Measurements from ENCODE around the gene TMBIM1. TPM values are rescaled to one million over a fixed set of nuclear protein-coding genes. Genes with fewer than 3 reads are reported as not detected.
A peak's percentile ranks its signal among the peaks of the same experiment; 100 is the strongest.
"Not testable (repeated sequence)": the region's sequence is repeated elsewhere in the genome, so short reads cannot be mapped to it uniquely, and the experiment has no call there.

The TMBIM1 gene
- total RNA-seq, 2 experiments from 2014 or later: 51.1 to 54.0 TPM

- ATAC-seq: no peak
- Mint-ChIP-seq H3K27me3 (no peaks in the 10 kb centered on the region), H3K4me3 (no peak overlapping the region), H3K9me3 (ENCODE audit: low read depth) (no peaks in the 10 kb centered on the region), H3K36me3 (ENCODE audit: low read depth) (peaks cover 50% of the 10 kb centered on the region), H3K27ac (peak overlapping the region; percentile 37), H3K4me1 (peaks cover 10% of the 10 kb centered on the region)
- DNase-seq: no peak
- ChIA-PET CTCF (interaction anchor here (0.6 to 7.4 kb wide), 2 partner anchors 10 to 57 kb away, joined by 4 to 205 read pairs; partner anchors contain the start of gene TMBIM1), POLR2A (no interaction called here)
- intact Hi-C loops (cut with DNase I, micrococcal nuclease): no loop called here
These were observed 15.1 kb downstream of the TMBIM1 start for GRCh38 chr2:218276986-218277755.

GRCh38 chr2:218275371-218276072 is 16.8 kb downstream of the TMBIM1 start:
- Mint-ChIP-seq H3K27me3 (no peaks in the 10 kb centered on the region), H3K4me1 (peaks cover 20% of the 10 kb centered on the region), H3K27ac (no peak overlapping the region), H3K9me3 (ENCODE audit: low read depth) (no peaks in the 10 kb centered on the region), H3K4me3 (no peak overlapping the region), H3K36me3 (ENCODE audit: low read depth) (peaks cover 49% of the 10 kb centered on the region)
- intact Hi-C loops (cut with DNase I, micrococcal nuclease): no loop called here
- DNase-seq (no peak), ATAC-seq (no peak)
- CTCF ChIA-PET: interaction anchor here (0.8 to 7.4 kb wide), 9 partner anchors 12 to 118 kb away, joined by 3 to 205 read pairs (median 4); partner anchors contain the start of genes CATIP and TMBIM1
- POLR2A ChIA-PET: interaction anchor here (0.6 to 1.4 kb wide), 4 partner anchors 10 to 236 kb away, joined by 3 to 4 read pairs (median 3); no protein-coding TSS in a partner anchor

GRCh38 chr2:218274586-218274985 is 17.7 kb downstream of the TMBIM1 start:
- no peaks in the 10 kb centered on the region for H3K27me3 Mint-ChIP-seq
- ChIA-PET CTCF (interaction anchor here (0.8 to 7.4 kb wide), 7 partner anchors 13 to 119 kb away, joined by 3 to 205 read pairs (median 4); partner anchors contain the start of genes CATIP and TMBIM1), POLR2A (interaction anchor here (1.1 to 1.3 kb wide), 2 partner anchors 11 to 12 kb away, joined by 3 to 4 read pairs; no protein-coding TSS in a partner anchor)
- intact Hi-C loops (cut with DNase I, micrococcal nuclease): loop anchor here (5.0 kb wide), 2 partner anchors 1113 to 1862 kb away; partner anchors contain the start of genes DNPEP (in 1 of the 2) and SMARCAL1 (in 1 of the 2)
- no peak overlapping the region for H3K4me3 Mint-ChIP-seq
- no peaks in the 10 kb centered on the region for H3K9me3 Mint-ChIP-seq (ENCODE audit: low read depth)
- no peak overlapping the region for H3K27ac Mint-ChIP-seq
- no peak for DNase-seq
- peaks cover 41% of the 10 kb centered on the region for H3K36me3 Mint-ChIP-seq (ENCODE audit: low read depth)
- no peak for ATAC-seq
- peaks cover 20% of the 10 kb centered on the region for H3K4me1 Mint-ChIP-seq

- no peaks in the 10 kb centered on the region for H3K27me3 Mint-ChIP-seq
- intact Hi-C loops (cut with DNase I, micrococcal nuclease): loop anchor here (5.0 kb wide), 2 partner anchors 1113 to 1862 kb away; partner anchors contain the start of genes DNPEP (in 1 of the 2) and SMARCAL1 (in 1 of the 2)
- POLR2A ChIA-PET: interaction anchor here (0.8 kb wide), 1 partner anchor 13 kb away, joined by 3 read pairs; no protein-coding TSS in a partner anchor
- peaks cover 26% of the 10 kb centered on the region for H3K4me1 Mint-ChIP-seq
- peaks cover 46% of the 10 kb centered on the region for H3K36me3 Mint-ChIP-seq (ENCODE audit: low read depth)
- ATAC-seq (no peak), DNase-seq (no peak)
- peak overlapping the region; percentile 43 for H3K27ac Mint-ChIP-seq
- no peak overlapping the region for H3K4me3 Mint-ChIP-seq
- CTCF ChIA-PET: interaction anchor here (1.1 to 7.4 kb wide), 8 partner anchors 10 to 574 kb away, joined by 3 to 205 read pairs (median 6); partner anchors contain the start of genes CATIP and TMBIM1
- no peaks in the 10 kb centered on the region for H3K9me3 Mint-ChIP-seq (ENCODE audit: low read depth)
These were observed 18.4 kb downstream of the TMBIM1 start for GRCh38 chr2:218273908-218274249.

- ChIA-PET POLR2A (interaction anchor here (0.8 kb wide), 1 partner anchor 14 kb away, joined by 3 read pairs; no protein-coding TSS in a partner anchor), CTCF (interaction anchor here (0.8 to 7.4 kb wide), 13 partner anchors 10 to 574 kb away, joined by 3 to 205 read pairs (median 4); partner anchors contain the start of genes CATIP and TMBIM1)
- H3K4me3 Mint-ChIP-seq; H3K9me3 Mint-ChIP-seq (ENCODE audit: low read depth); DNase-seq; ATAC-seq; H3K27me3 Mint-ChIP-seq: not testable (repeated sequence)
- Mint-ChIP-seq H3K4me1 (peaks cover 26% of the 10 kb centered on the region), H3K27ac (peak overlapping the region; percentile 43), H3K36me3 (ENCODE audit: low read depth) (peaks cover 44% of the 10 kb centered on the region)
- intact Hi-C loops (cut with DNase I, micrococcal nuclease): loop anchor here (5.0 kb wide), 2 partner anchors 1114 to 1861 kb away; partner anchors contain the start of genes DNPEP (in 1 of the 2) and SMARCAL1 (in 1 of the 2)
These were observed 18.9 kb downstream of the TMBIM1 start for GRCh38 chr2:218273214-218273907.

GRCh38 chr2:218272531-218273212 is 19.6 kb downstream of the TMBIM1 start:
- peak; percentile 21 for ATAC-seq
- Mint-ChIP-seq H3K36me3 (ENCODE audit: low read depth) (peaks cover 42% of the 10 kb centered on the region), H3K27ac (no peak overlapping the region), H3K27me3 (no peaks in the 10 kb centered on the region), H3K4me3 (no peak overlapping the region), H3K9me3 (ENCODE audit: low read depth) (no peaks in the 10 kb centered on the region), H3K4me1 (peaks cover 28% of the 10 kb centered on the region)
- peak; percentile 88 for DNase-seq
- intact Hi-C loops (cut with DNase I, micrococcal nuclease): loop anchor here (1.0 to 5.0 kb wide), 3 partner anchors 84 to 1860 kb away; partner anchors contain the start of genes CATIP (in 1 of the 2), DNPEP (in 1 of the 2) and SMARCAL1 (in 1 of the 2)
- POLR2A ChIA-PET: interaction anchor here (0.7 kb wide), 1 partner anchor 12 kb away, joined by 3 read pairs; no protein-coding TSS in a partner anchor
- CTCF ChIA-PET: interaction anchor here (0.6 to 7.4 kb wide), 18 partner anchors 9 to 575 kb away, joined by 3 to 205 read pairs (median 6); partner anchors contain the start of genes CATIP and TMBIM1

- no peaks in the 10 kb centered on the region for H3K9me3 Mint-ChIP-seq (ENCODE audit: low read depth)
- POLR2A ChIA-PET: interaction anchor here (0.6 to 2.3 kb wide), 4 partner anchors 12 to 85 kb away, joined by 3 to 24 read pairs (median 6); no protein-coding TSS in a partner anchor
- CTCF ChIA-PET: interaction anchor here (0.6 to 7.4 kb wide), 24 partner anchors 11 to 593 kb away, joined by 3 to 205 read pairs (median 4); partner anchors contain the start of genes CATIP, GPBAR1 and TMBIM1
- peaks cover 34% of the 10 kb centered on the region for H3K4me1 Mint-ChIP-seq
- H3K36me3 Mint-ChIP-seq (ENCODE audit: low read depth): peaks cover 43% of the 10 kb centered on the region
- DNase-seq: no peak
- peak overlapping the region; percentile 88 for H3K4me3 Mint-ChIP-seq
- no peaks in the 10 kb centered on the region for H3K27me3 Mint-ChIP-seq
- peak overlapping the region; percentile 3 for H3K27ac Mint-ChIP-seq
- ATAC-seq: no peak
- intact Hi-C loops (cut with DNase I, micrococcal nuclease): loop anchor here (1.0 to 5.0 kb wide), 6 partner anchors 84 to 1860 kb away; partner anchors contain the start of genes BCS1L (in 1 of the 2), CATIP (in 1 of the 2), DNPEP (in 1 of the 2) and GMPPA (in 1 of the 2)
These were observed 20.3 kb downstream of the TMBIM1 start for GRCh38 chr2:218271865-218272530.

GRCh38 chr2:218271487-218271797 is 20.9 kb downstream of the TMBIM1 start:
- intact Hi-C loops (cut with DNase I, micrococcal nuclease): loop anchor here (2.0 to 5.0 kb wide), 5 partner anchors 387 to 1859 kb away; partner anchors contain the start of genes BCS1L (in 1 of the 2), DNPEP (in 1 of the 2), GMPPA (in 1 of the 2) and SMARCAL1 (in 1 of the 2)
- ChIA-PET POLR2A (interaction anchor here (0.6 to 2.3 kb wide), 3 partner anchors 15 to 85 kb away, joined by 3 to 24 read pairs (median 9); no protein-coding TSS in a partner anchor), CTCF (interaction anchor here (0.6 to 7.4 kb wide), 19 partner anchors 10 to 593 kb away, joined by 3 to 205 read pairs (median 4); partner anchors contain the start of genes CATIP, GPBAR1 and TMBIM1)
- peaks cover 34% of the 10 kb centered on the region for H3K4me1 Mint-ChIP-seq
- no peaks in the 10 kb centered on the region for H3K9me3 Mint-ChIP-seq (ENCODE audit: low read depth)
- peaks cover 38% of the 10 kb centered on the region for H3K36me3 Mint-ChIP-seq (ENCODE audit: low read depth)
- H3K27me3 Mint-ChIP-seq: no peaks in the 10 kb centered on the region
- H3K27ac Mint-ChIP-seq: peak overlapping the region; percentile 86
- no peak for ATAC-seq
- DNase-seq: no peak
- H3K4me3 Mint-ChIP-seq: peak overlapping the region; percentile 88

All from activated CD4-positive, alpha-beta T cell treated with anti-CD3 and anti-CD28 coated beads for 36 hours (primary cell).